Adipose tissue (tissue), 3 donors: ENCODE results near the gene S100A16. TPM values are rescaled to one million over a fixed set of nuclear protein-coding genes. Genes with fewer than 3 reads are reported as not detected.
"Not testable (repeated sequence)": the region's sequence is repeated elsewhere in the genome, so short reads cannot be mapped to it uniquely, and the experiment has no call there.

Experiments used
- H3K27ac ChIP-seq: one replicate; pipeline ENCODE4 v1.5.1; 2013; ENCODE audit warnings: low read depth, low read length
- WGBS, 3 donors: extraction: QIAGEN DNeasy Blood & Tissue Kit; methylation state at CpG; one replicate each; pipeline ENCODE4 v1.1.7; 2013; 5-methylcytosine and 5-hydroxymethylcytosine counted together
- polyA plus RNA-seq, 3 donors: library from polyadenylated mRNA; stranded (reverse); fragments of 200-250 nt; gene quantifications; one replicate each; pipeline ENCODE4 v1.2.3, GENCODE V29; 2013
- donor health status: healthy with polysubstance abuse.
- donor health status: Bipolar disorder and iron deficiency.
- donor health status: healthy.

S100A16 gene
- polyA plus RNA-seq, 3 donors, result 30.9 to 175 (median 160) TPM

- no peak overlapping the region for H3K27ac ChIP-seq
- 86 to 92% (median 88%) methylated on average over 10 to 11 of the region's 11 CpGs for WGBS, 3 donors
Observed at GRCh38 chr1:153606194-153606593, 6.7 kb downstream of the S100A16 start.

GRCh38 chr1:153602749-153603148 lies 10.2 kb downstream of the S100A16 start:
- WGBS, 3 donors, result 93 to 95% (median 95%) methylated on average over 6 of the region's 6 CpGs

GRCh38 chr1:153599847-153600246 lies 13.1 kb downstream of the S100A16 start:
- WGBS, 3 donors, result 85 to 88% (median 87%) methylated on average over 7 of the region's 7 CpGs

More at GRCh38 chr1:153602749-153603148, 10.2 kb downstream of the S100A16 start:
- no peak overlapping the region for H3K27ac ChIP-seq

GRCh38 chr1:153598309-153599172 lies 14.4 kb downstream of the S100A16 start:
- 58 to 85% (median 62%) methylated on average over 7 of the region's 7 CpGs for WGBS, 3 donors
- no peak overlapping the region for H3K27ac ChIP-seq

More at GRCh38 chr1:153599847-153600246, 13.1 kb downstream of the S100A16 start:
- no peak overlapping the region for H3K27ac ChIP-seq

GRCh38 chr1:153597206-153597605 lies 15.7 kb downstream of the S100A16 start:
- no peak overlapping the region for H3K27ac ChIP-seq
- WGBS, 3 donors, result 92 to 94% (median 92%) methylated on average over 6 of the region's 6 CpGs

- 51 to 59% (median 53%) methylated on average over 4 of the region's 4 CpGs for WGBS, 3 donors
- no peak overlapping the region for H3K27ac ChIP-seq
Observed at GRCh38 chr1:153592748-153593147, 20.2 kb downstream of the S100A16 start.

GRCh38 chr1:153588482-153588881 lies 24.5 kb downstream of the S100A16 start:
- WGBS, 3 donors, result 69 to 81% (median 78%) methylated on average over 2 of the region's 2 CpGs
- no peak overlapping the region for H3K27ac ChIP-seq

GRCh38 chr1:153588033-153588432 lies 24.9 kb downstream of the S100A16 start:
- not testable (repeated sequence) for H3K27ac ChIP-seq
- WGBS, 3 donors, result 92 to 94% (median 92%) methylated on average over 10 of the region's 10 CpGs

GRCh38 chr1:153587314-153587713 lies 25.6 kb downstream of the S100A16 start:
- WGBS, 3 donors, result 48 to 61% (median 59%) methylated on average over 5 of the region's 5 CpGs
- H3K27ac ChIP-seq, result no peak overlapping the region

GRCh38 chr1:153586347-153586746 lies 26.6 kb downstream of the S100A16 start:
- no peak overlapping the region for H3K27ac ChIP-seq
- 56 to 71% (median 58%) methylated on average over 1 of the region's 1 CpG for WGBS, 3 donors

- 54 to 96% (median 57%) methylated on average over 1 of the region's 1 CpG for WGBS, 3 donors
- no peak overlapping the region for H3K27ac ChIP-seq
Observed at GRCh38 chr1:153585006-153585405, 27.9 kb downstream of the S100A16 start.

GRCh38 chr1:153583976-153584375 lies 29.0 kb downstream of the S100A16 start:
- WGBS, 3 donors, result 71 to 90% (median 81%) methylated on average over 2 of the region's 2 CpGs
- no peak overlapping the region for H3K27ac ChIP-seq

- 83 to 94% (median 92%) methylated on average over 2 to 3 of the region's 3 CpGs for WGBS, 3 donors
Observed at GRCh38 chr1:153583514-153583913, 29.4 kb downstream of the S100A16 start.

GRCh38 chr1:153582836-153583235 lies 30.1 kb downstream of the S100A16 start:
- not testable (repeated sequence) for H3K27ac ChIP-seq
- 92 to 93% (median 93%) methylated on average over 22 to 32 of the region's 34 CpGs for WGBS, 3 donors

More at GRCh38 chr1:153583514-153583913, 29.4 kb downstream of the S100A16 start:
- not testable (repeated sequence) for H3K27ac ChIP-seq

GRCh38 chr1:153578936-153579335 lies 34.0 kb downstream of the S100A16 start:
- WGBS, 3 donors, result 76 to 87% (median 83%) methylated on average over 3 of the region's 3 CpGs
- no peak overlapping the region for H3K27ac ChIP-seq

- H3K27ac ChIP-seq, result no peak overlapping the region
Observed at GRCh38 chr1:153578490-153578889, 34.4 kb downstream of the S100A16 start.

- no peak overlapping the region for H3K27ac ChIP-seq
- 57 to 67% (median 65%) methylated on average over 9 of the region's 9 CpGs for WGBS, 3 donors
Observed at GRCh38 chr1:153577624-153578051, 35.3 kb downstream of the S100A16 start.

- WGBS, 3 donors, result 50 to 70% (median 55%) methylated on average over 4 of the region's 4 CpGs
- no peak overlapping the region for H3K27ac ChIP-seq
Observed at GRCh38 chr1:153577138-153577537, 35.8 kb downstream of the S100A16 start.

- H3K27ac ChIP-seq, result not testable (repeated sequence)
- WGBS, 3 donors, result 84 to 89% (median 86%) methylated on average over 6 to 10 of the region's 10 CpGs
Observed at GRCh38 chr1:153575497-153575896, 37.4 kb downstream of the S100A16 start.

GRCh38 chr1:153575081-153575491 lies 37.9 kb downstream of the S100A16 start:
- WGBS, 3 donors, result 89 to 98% (median 95%) methylated on average over 29 to 35 of the region's 35 CpGs
- not testable (repeated sequence) for H3K27ac ChIP-seq
